ENCODE measurements around the gene PRSS58.

The PRSS58 gene

GRCh38 chr7:142257958-142258357, at the start of gene PRSS58:
Gene PRSS58 (minus strand): TSS chr7:142258058. CDS start chr7:142257707, 351 bp downstream.
- DNase-seq: no peak

- DNase-seq: no peak
Measured at GRCh38 chr7:142307246-142307900, 49.5 kb upstream of the PRSS58 start.

- no peak for DNase-seq
Measured at GRCh38 chr7:142303650-142304049, 45.8 kb upstream of the PRSS58 start.

- DNase-seq: no peak
Measured at GRCh38 chr7:142301923-142302550, 44.2 kb upstream of the PRSS58 start.

- DNase-seq: no peak
Measured at GRCh38 chr7:142301299-142301698, 43.4 kb upstream of the PRSS58 start.

- DNase-seq: no peak
Measured at GRCh38 chr7:142300689-142301088, 42.8 kb upstream of the PRSS58 start.

- no peak for DNase-seq
Measured at GRCh38 chr7:142299237-142299781, 41.5 kb upstream of the PRSS58 start.

GRCh38 chr7:142298627-142299026, 40.8 kb upstream of the PRSS58 start:
- no peak for DNase-seq

GRCh38 chr7:142298009-142298408, 40.2 kb upstream of the PRSS58 start:
- no peak for DNase-seq

- no peak for DNase-seq
Measured at GRCh38 chr7:142280263-142280662, 22.4 kb upstream of the PRSS58 start.

GRCh38 chr7:142279601-142280000, 21.7 kb upstream of the PRSS58 start:
- DNase-seq: no peak

- no peak for DNase-seq
Measured at GRCh38 chr7:142275028-142275427, 17.2 kb upstream of the PRSS58 start.

- no peak for DNase-seq
Measured at GRCh38 chr7:142272841-142273240, 15.0 kb upstream of the PRSS58 start.

- DNase-seq: no peak
Measured at GRCh38 chr7:142263598-142264380, 5.9 kb upstream of the PRSS58 start.

- DNase-seq: no peak
Measured at GRCh38 chr7:142250705-142251104, 7.2 kb downstream of the PRSS58 start.

GRCh38 chr7:142249918-142250317, 7.9 kb downstream of the PRSS58 start:
- no peak for DNase-seq

GRCh38 chr7:142248166-142249160, 9.4 kb downstream of the PRSS58 start:
- no peak for DNase-seq

GRCh38 chr7:142243823-142244222, 14.0 kb downstream of the PRSS58 start:
- no peak for DNase-seq

- DNase-seq: no peak
Measured at GRCh38 chr7:142240546-142240945, 17.3 kb downstream of the PRSS58 start.

GRCh38 chr7:142231716-142232115, 26.1 kb downstream of the PRSS58 start:
- DNase-seq: no peak

GRCh38 chr7:142228537-142229104, 29.2 kb downstream of the PRSS58 start:
- DNase-seq: no peak
